ENCODE results near the gene KIF16B.
"Not testable (repeated sequence)": the region's sequence is repeated elsewhere in the genome, so short reads cannot be mapped to it uniquely, and the experiment has no call there.

The KIF16B gene

GRCh38 chr20:16552015-16552414 lies 21.2 kb downstream of the KIF16B start:
- no peak for DNase-seq

GRCh38 chr20:16551607-16552006 lies 21.6 kb downstream of the KIF16B start:
- DNase-seq, result no peak

GRCh38 chr20:16548068-16548672 lies 25.1 kb downstream of the KIF16B start:
- DNase-seq, result no peak

GRCh38 chr20:16544949-16545348 lies 28.3 kb downstream of the KIF16B start:
- no peak for DNase-seq

GRCh38 chr20:16542477-16542876 lies 30.8 kb downstream of the KIF16B start:
- DNase-seq, result no peak

- DNase-seq, result no peak
These were observed 31.4 kb downstream of the KIF16B start for GRCh38 chr20:16541878-16542277.

- DNase-seq, result no peak
These were observed 32.0 kb downstream of the KIF16B start for GRCh38 chr20:16541226-16541625.

GRCh38 chr20:16539280-16540021 lies 33.8 kb downstream of the KIF16B start:
- DNase-seq, result no peak

- DNase-seq, result no peak
These were observed 34.5 kb downstream of the KIF16B start for GRCh38 chr20:16538779-16539178.

GRCh38 chr20:16537918-16538317 lies 35.3 kb downstream of the KIF16B start:
- no peak for DNase-seq

- DNase-seq, result no peak
These were observed 36.1 kb downstream of the KIF16B start for GRCh38 chr20:16537025-16537665.

GRCh38 chr20:16535277-16535676 lies 38.0 kb downstream of the KIF16B start:
- DNase-seq, result no peak

- no peak for DNase-seq
These were observed 39.7 kb downstream of the KIF16B start for GRCh38 chr20:16533502-16533901.

GRCh38 chr20:16531485-16531884 lies 41.8 kb downstream of the KIF16B start:
- no peak for DNase-seq

GRCh38 chr20:16530201-16530681 lies 43.0 kb downstream of the KIF16B start:
- DNase-seq, result no peak

- DNase-seq, result no peak
These were observed 45.2 kb downstream of the KIF16B start for GRCh38 chr20:16528078-16528477.

- DNase-seq, result no peak
These were observed 45.8 kb downstream of the KIF16B start for GRCh38 chr20:16527438-16527837.

GRCh38 chr20:16526433-16527380 lies 46.5 kb downstream of the KIF16B start:
- DNase-seq, result no peak

- not testable (repeated sequence) for DNase-seq
These were observed 50.6 kb downstream of the KIF16B start for GRCh38 chr20:16522651-16523050.

- no peak for DNase-seq
These were observed 53.1 kb downstream of the KIF16B start for GRCh38 chr20:16520154-16520553.

- DNase-seq, result not testable (repeated sequence)
These were observed 53.6 kb downstream of the KIF16B start for GRCh38 chr20:16519673-16520072.

- DNase-seq, result no peak
These were observed 54.5 kb downstream of the KIF16B start for GRCh38 chr20:16518784-16519084.

Data from activated CD4-positive, alpha-beta T cell treated with anti-CD3 and anti-CD28 coated beads for 1 hour (primary cell).